ENCODE data around the gene KRT82. TPM values are rescaled to one million over a fixed set of nuclear protein-coding genes. Genes with fewer than 3 reads are reported as not detected.

Gene KRT82
- total RNA-seq, 4 donors from 2014 or later = not detected

- Histone ChIP-seq H3K9me3 (no peaks in the 10 kb centered on the region), H3K27me3 (no peaks in the 10 kb centered on the region), H3K4me3 (no peak overlapping the region), H3K27ac (no peak overlapping the region), H3K36me3 (no peaks in the 10 kb centered on the region), H3K4me1 (no peaks in the 10 kb centered on the region)
- WGBS, 2 donors (ENCODE audit: low coverage in 1 of 2) = 79% methylated on average over 17 of the region's 19 CpGs; no CpG with 5 or more reads in 1 of the 2 donors
- TF ChIP-seq POLR2A (IDR thresholded peaks at IDR 0.05) (no peak), POLR2AphosphoS5 (IDR thresholded peaks at IDR 0.05) (no peak), EP300 (IDR thresholded peaks at IDR 0.05; ENCODE audit: low read depth) (no peak), CTCF (IDR thresholded peaks at IDR 0.05) (no peak)
- no peak for DNase-seq
- in situ Hi-C loops (cut with MboI; ENCODE audit: low pct_ligation_motif_present in 1 of 4, low pct_unique_long_range_greater_than_20kb in 1 of 4, low sequenced_read_pairs in 3 of 4) = loop anchor here (10.0 to 25.0 kb wide), 3 partner anchors 484 to 609 kb away; no protein-coding TSS in a partner anchor
- intact Hi-C loops (cut with DNase I; ENCODE audit: low total_unique reads) = loop anchor here (10.0 kb wide), 2 partner anchors 137 to 497 kb away; no protein-coding TSS in a partner anchor
Measured at GRCh38 chr12:52378091-52378490, 28.0 kb downstream of the KRT82 start.

GRCh38 chr12:52377266-52377665 lies 28.9 kb downstream of the KRT82 start:
- H3K27ac ChIP-seq = no peak overlapping the region
- H3K36me3 ChIP-seq = no peaks in the 10 kb centered on the region
- no peaks in the 10 kb centered on the region for H3K9me3 ChIP-seq
- TF ChIP-seq POLR2AphosphoS5 (IDR thresholded peaks at IDR 0.05) = no peak
- TF ChIP-seq CTCF (IDR thresholded peaks at IDR 0.05) = no peak
- no peak for TF ChIP-seq EP300 (IDR thresholded peaks at IDR 0.05; ENCODE audit: low read depth)
- no peak for TF ChIP-seq POLR2A (IDR thresholded peaks at IDR 0.05)
- H3K4me3 ChIP-seq = no peak overlapping the region
- no peaks in the 10 kb centered on the region for H3K4me1 ChIP-seq
- intact Hi-C loops (cut with DNase I; ENCODE audit: low total_unique reads) = loop anchor here (10.0 kb wide), 2 partner anchors 138 to 498 kb away; no protein-coding TSS in a partner anchor
- DNase-seq = no peak
- in situ Hi-C loops (cut with MboI; ENCODE audit: low pct_ligation_motif_present in 1 of 4, low pct_unique_long_range_greater_than_20kb in 1 of 4, low sequenced_read_pairs in 3 of 4) = loop anchor here (10.0 to 25.0 kb wide), 3 partner anchors 485 to 610 kb away; no protein-coding TSS in a partner anchor
- WGBS, 2 donors (ENCODE audit: low coverage in 1 of 2) = 79 to 100% methylated on average over 1 to 8 of the region's 8 CpGs
- H3K27me3 ChIP-seq = no peaks in the 10 kb centered on the region

GRCh38 chr12:52372216-52373154 lies 33.6 kb downstream of the KRT82 start:
- Histone ChIP-seq H3K4me3 (no peak overlapping the region), H3K9me3 (no peaks in the 10 kb centered on the region), H3K27ac (peak overlapping the region in 3 of 4 donors; percentile 26 to 55 (median 42)), H3K27me3 (no peaks in the 10 kb centered on the region), H3K36me3 (no peaks in the 10 kb centered on the region), H3K4me1 (peaks cover 0 to 5% (median 0%) of the 10 kb centered on the region in 4 donors)
- intact Hi-C loops (cut with DNase I; ENCODE audit: low total_unique reads) (loop anchor here (10.0 kb wide), 2 partner anchors 142 to 502 kb away; no protein-coding TSS in a partner anchor), in situ Hi-C loops (cut with MboI; ENCODE audit: low pct_ligation_motif_present in 1 of 4, low pct_unique_long_range_greater_than_20kb in 1 of 4, low sequenced_read_pairs in 3 of 4) (loop anchor here in 1 of 4 donors (10.0 kb wide), 1 partner anchor 512 kb away; no protein-coding TSS in a partner anchor)
- peak; percentile 82 for DNase-seq
- no peak for TF ChIP-seq POLR2A (IDR thresholded peaks at IDR 0.05)
- TF ChIP-seq POLR2AphosphoS5 (IDR thresholded peaks at IDR 0.05) = no peak
- TF ChIP-seq CTCF (IDR thresholded peaks at IDR 0.05) = peak; percentile 70 to 81 (median 75)
- no peak for TF ChIP-seq EP300 (IDR thresholded peaks at IDR 0.05; ENCODE audit: low read depth)
- WGBS, 2 donors (ENCODE audit: low coverage in 1 of 2) = 39 to 69% methylated on average over 6 to 10 of the region's 10 CpGs

GRCh38 chr12:52371716-52372115 lies 34.4 kb downstream of the KRT82 start:
- DNase-seq = no peak
- H3K36me3 ChIP-seq = no peaks in the 10 kb centered on the region
- H3K4me3 ChIP-seq = no peak overlapping the region
- WGBS, 2 donors (ENCODE audit: low coverage in 1 of 2) = 71% methylated on average over 3 of the region's 3 CpGs; no CpG with 5 or more reads in 1 of the 2 donors
- TF ChIP-seq EP300 (IDR thresholded peaks at IDR 0.05; ENCODE audit: low read depth) (no peak), POLR2AphosphoS5 (IDR thresholded peaks at IDR 0.05) (no peak), CTCF (IDR thresholded peaks at IDR 0.05) (no peak), POLR2A (IDR thresholded peaks at IDR 0.05) (no peak)
- in situ Hi-C loops (cut with MboI; ENCODE audit: low pct_ligation_motif_present in 1 of 4, low pct_unique_long_range_greater_than_20kb in 1 of 4, low sequenced_read_pairs in 3 of 4) (loop anchor here in 1 of 4 donors (10.0 kb wide), 1 partner anchor 513 kb away; no protein-coding TSS in a partner anchor), intact Hi-C loops (cut with DNase I; ENCODE audit: low total_unique reads) (loop anchor here (10.0 kb wide), 2 partner anchors 143 to 503 kb away; no protein-coding TSS in a partner anchor)
- H3K27me3 ChIP-seq = no peaks in the 10 kb centered on the region
- H3K9me3 ChIP-seq = no peaks in the 10 kb centered on the region
- H3K27ac ChIP-seq = peak overlapping the region; percentile 26 to 55 (median 38)
- H3K4me1 ChIP-seq = peaks cover 0 to 5% (median 0%) of the 10 kb centered on the region in 4 donors

Measured in transverse colon (tissue), 4 donors.